ENCODE data around the gene MGAT5B. TPM values are rescaled to one million over a fixed set of nuclear protein-coding genes. Genes with fewer than 3 reads are reported as not detected.

MGAT5B gene
- total RNA-seq, 1 experiment from 2014 or later = 4.4 TPM

GRCh38 chr17:76872221-76872873, 4.1 kb downstream of the MGAT5B start:
- Histone ChIP-seq H3K4me3 (replicated peaks in 1 of 2; ENCODE audit: low read depth in 1 of 2, low read length in 2 of 2) (peak overlapping the region; percentile 0 to 35; a peak in 3 of 4 replicates), H3K4me1 (ENCODE audit: control insufficient read depth in 1 of 2, insufficient read depth in 2 of 2, low read length in 2 of 2) (peaks cover 34 to 47% of the 10 kb centered on the region in 2 experiments), H3K9me2 (ENCODE audit: insufficient read depth) (no peaks in the 10 kb centered on the region), H4K20me1 (ENCODE audit: insufficient read depth) (no peaks in the 10 kb centered on the region), H3K27ac (ENCODE audit: low read depth, low read length) (peak overlapping the region; percentile 49), H3K4me2 (ENCODE audit: low read length) (peak overlapping the region; percentile 66), H3K9me3 (ENCODE audit: control insufficient read depth in 1 of 2, insufficient read depth in 1 of 2, low read depth in 1 of 2, low read length in 2 of 2) (peaks cover 5 to 8% of the 10 kb centered on the region in 2 experiments; a peak in 2 of 4 replicates), H3K36me3 (ENCODE audit: control insufficient read depth in 1 of 2, insufficient read depth in 2 of 2, low read length in 2 of 2) (no peaks in the 10 kb centered on the region), H2AFZ (ENCODE audit: low read depth, low read length, poor library complexity, severe bottlenecking) (peak overlapping the region; percentile 39), H3K9ac (ENCODE audit: low read length) (peak overlapping the region; percentile 22), H3K79me2 (ENCODE audit: insufficient read depth, low read length) (no peaks in the 10 kb centered on the region), H3K27me3 (ENCODE audit: insufficient read depth, low read length) (no peaks in the 10 kb centered on the region)
- TF ChIP-seq POLR2AphosphoS5 (IDR thresholded peaks at IDR 0.05; ENCODE audit: low read depth, low read length) (peak; percentile 48), SRF (IDR thresholded peaks at IDR 0.05; ENCODE audit: low read depth) (no peak), EGR1 (IDR thresholded peaks at IDR 0.05; ENCODE audit: low read depth) (no peak), ZBTB33 (IDR thresholded peaks at IDR 0.05; ENCODE audit: extremely low read depth, insufficient replicate concordance, low read length) (no peak), POLR2A (IDR thresholded peaks at IDR 0.05; ENCODE audit: borderline replicate concordance, extremely low read depth, insufficient read depth, insufficient read length) (no peak), FOSL1 (IDR thresholded peaks at IDR 0.05; ENCODE audit: low read depth) (peak; percentile 81), SIN3A (IDR thresholded peaks at IDR 0.05; ENCODE audit: low read depth) (no peak), SP1 (IDR thresholded peaks at IDR 0.05; ENCODE audit: low read depth) (no peak), CBX3 (IDR thresholded peaks at IDR 0.05; ENCODE audit: low read depth) (peak; percentile 44), EZH2phosphoT487 (IDR thresholded peaks at IDR 0.05; ENCODE audit: borderline replicate concordance) (no peak), MAX (IDR thresholded peaks at IDR 0.05) (peak; percentile 94), YY1 (IDR thresholded peaks at IDR 0.05; ENCODE audit: extremely low read depth, insufficient replicate concordance, low read depth, low read length) (peak; percentile 63)
- ChIA-PET CTCF (interaction anchor here (0.7 to 2.6 kb wide), 8 partner anchors 78 to 383 kb away, joined by 3 to 24 read pairs (median 4); no protein-coding TSS in a partner anchor), POLR2A (interaction anchor here (0.9 to 1.0 kb wide), 2 partner anchors 190 to 384 kb away, joined by 3 read pairs; no protein-coding TSS in a partner anchor), RAD21 (ENCODE audit: low non-redundant PET in 1 of 2, low total read pairs in 2 of 2, uncharacterized antibody in 2 of 2, unreplicated experiment in 2 of 2) (interaction anchor here in 1 of 2 experiments (0.5 to 1.2 kb wide), 3 partner anchors 145 to 184 kb away, joined by 4 to 9 read pairs (median 5); no protein-coding TSS in a partner anchor)
- DNase-seq (ENCODE audit: low read depth, low spot score) = peak; percentile 81
- ATAC-seq = peak; percentile 79
- BruUV-seq (replicated peaks) = no TSS peak
- intact Hi-C loops (cut with micrococcal nuclease) = loop anchor here (5.0 kb wide), 1 partner anchor 375 kb away; no protein-coding TSS in a partner anchor
